Measurements from ENCODE around the gene CDC14B.

DNA sequence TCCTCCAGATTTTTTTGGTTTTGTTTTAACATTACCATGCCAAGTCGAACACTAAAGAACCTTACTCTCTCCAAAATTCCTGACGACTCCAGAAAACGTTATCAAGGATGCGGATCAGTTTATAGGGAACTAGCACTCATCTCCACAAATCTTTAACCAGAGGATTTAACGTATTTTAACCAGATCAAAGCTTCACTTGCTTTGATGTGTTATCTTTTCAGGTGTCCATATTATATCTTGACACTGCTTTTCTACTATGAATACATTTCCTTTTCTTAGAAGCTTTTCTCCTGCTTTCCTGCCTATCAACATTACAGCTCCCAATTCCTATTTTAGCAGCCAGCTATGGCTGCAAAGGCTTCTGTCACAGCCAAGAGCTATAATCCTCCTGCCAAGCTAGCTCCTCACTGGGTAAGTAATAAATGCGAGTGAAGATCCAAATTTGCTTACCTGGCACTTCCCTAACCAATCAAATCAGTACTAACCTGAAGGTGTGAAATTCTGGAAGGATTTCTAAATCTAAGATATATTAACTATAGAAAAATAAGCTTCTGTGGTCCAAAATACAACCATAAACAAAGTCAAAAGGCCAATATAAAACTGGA lies 60.2 kb downstream of the CDC14B start:
- TF ChIP-seq, protein P1, sequence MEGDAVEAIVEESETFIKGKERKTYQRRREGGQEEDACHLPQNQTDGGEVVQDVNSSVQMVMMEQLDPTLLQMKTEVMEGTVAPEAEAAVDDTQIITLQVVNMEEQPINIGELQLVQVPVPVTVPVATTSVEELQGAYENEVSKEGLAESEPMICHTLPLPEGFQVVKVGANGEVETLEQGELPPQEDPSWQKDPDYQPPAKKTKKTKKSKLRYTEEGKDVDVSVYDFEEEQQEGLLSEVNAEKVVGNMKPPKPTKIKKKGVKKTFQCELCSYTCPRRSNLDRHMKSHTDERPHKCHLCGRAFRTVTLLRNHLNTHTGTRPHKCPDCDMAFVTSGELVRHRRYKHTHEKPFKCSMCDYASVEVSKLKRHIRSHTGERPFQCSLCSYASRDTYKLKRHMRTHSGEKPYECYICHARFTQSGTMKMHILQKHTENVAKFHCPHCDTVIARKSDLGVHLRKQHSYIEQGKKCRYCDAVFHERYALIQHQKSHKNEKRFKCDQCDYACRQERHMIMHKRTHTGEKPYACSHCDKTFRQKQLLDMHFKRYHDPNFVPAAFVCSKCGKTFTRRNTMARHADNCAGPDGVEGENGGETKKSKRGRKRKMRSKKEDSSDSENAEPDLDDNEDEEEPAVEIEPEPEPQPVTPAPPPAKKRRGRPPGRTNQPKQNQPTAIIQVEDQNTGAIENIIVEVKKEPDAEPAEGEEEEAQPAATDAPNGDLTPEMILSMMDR (IDR thresholded peaks at IDR 0.05) = no peak
- no peak for TF ChIP-seq POLR2A (IDR thresholded peaks at IDR 0.05)
